PFSK-1 (cell line): ENCODE measurements around the gene U2AF1L4.

Experiments
- FOXP2 ChIP-seq: optimal IDR thresholded peaks from 2 replicates; pipeline ENCODE3; 2011; ENCODE audit warnings: borderline replicate concordance, control low read depth, inconsistent platforms; ENCODE audit not compliant: insufficient read depth; ENCODE audit errors: extremely low read length, extremely low read depth
- POLR2AphosphoS5 ChIP-seq: IDR thresholded peaks from 2 replicates; pipeline ENCODE4 v1.6.1; 2012; ENCODE audit warnings: low read depth, mild to moderate bottlenecking, control low read depth, low read length, moderate library complexity
- REST ChIP-seq, 2 experiments: IDR thresholded peaks; 2 replicates each; pipeline versions ENCODE4 v1.6.1 to v1.8.0; 2011 to 2012; ENCODE audit warnings: low read depth in 2 of 2, low read length in 2 of 2, control low read depth in 1 of 2, inconsistent platforms in 1 of 2, mild to moderate bottlenecking in 1 of 2, moderate library complexity in 1 of 2; ENCODE audit not compliant: insufficient read depth in 1 of 2
- SIN3A ChIP-seq: IDR thresholded peaks from 2 replicates; pipeline ENCODE4 v1.6.1; 2012; ENCODE audit warnings: mild to moderate bottlenecking, low read length, moderate library complexity, borderline replicate concordance; ENCODE audit not compliant: insufficient read depth
- TAF1 ChIP-seq: IDR thresholded peaks from 2 replicates; pipeline ENCODE4 v1.6.1; 2012; ENCODE audit warnings: low read length, control low read depth, borderline replicate concordance; ENCODE audit not compliant: insufficient read depth

The U2AF1L4 gene

GRCh38 chr19:35746531-35746930 is 1.3 kb upstream of the U2AF1L4 start:
- TF ChIP-seq FOXP2 (no peak), TAF1 (no peak), SIN3A (no peak), REST (IDR thresholded peaks at IDR 0.05; ENCODE audit: insufficient read depth in 1 of 2, low read depth in 2 of 2, low read length in 2 of 2) (no peak), POLR2AphosphoS5 (no peak)

- no peak for TF ChIP-seq REST (IDR thresholded peaks at IDR 0.05; ENCODE audit: insufficient read depth in 1 of 2, low read depth in 2 of 2, low read length in 2 of 2)
- no peak for TF ChIP-seq FOXP2
- no peak for TF ChIP-seq SIN3A
- TF ChIP-seq POLR2AphosphoS5, result no peak
- no peak for TF ChIP-seq TAF1
Observed at GRCh38 chr19:35746087-35746462, 857 bp upstream of the U2AF1L4 start.

- TF ChIP-seq REST (IDR thresholded peaks at IDR 0.05; ENCODE audit: insufficient read depth in 1 of 2, low read depth in 2 of 2, low read length in 2 of 2) (0 out of 4 replicates have a peak, but pooled peaks have one; percentile 7 to 13), FOXP2 (no peak), POLR2AphosphoS5 (no peak; the same call in 1 of the 2 replicates), TAF1 (0 out of 2 replicates have a peak, but pooled peaks have one; percentile 20), SIN3A (0 out of 2 replicates have a peak, but pooled peaks have one; percentile 29)
Observed at GRCh38 chr19:35744430-35745327, 539 bp downstream of the U2AF1L4 start.

GRCh38 chr19:35743640-35744429 is 1.4 kb downstream of the U2AF1L4 start:
- no peak for TF ChIP-seq FOXP2
- TF ChIP-seq POLR2AphosphoS5, result no peak
- no peak for TF ChIP-seq SIN3A

GRCh38 chr19:35742121-35742724 is 3.0 kb downstream of the U2AF1L4 start, which contains the start of gene IGFLR1:
TSS of gene IGFLR1 (minus strand) at chr19:35742452. CDS start at chr19:35741180, 1,272 bp downstream.
- TF ChIP-seq POLR2AphosphoS5 (no peak), TAF1 (no peak), FOXP2 (no peak)
